ENCODE data around the gene NPVF. TPM values are rescaled to one million over a fixed set of nuclear protein-coding genes. Genes with fewer than 3 reads are reported as not detected.

Gene NPVF
- total RNA-seq, 1 experiment from 2014 or later: not detected

DNA sequence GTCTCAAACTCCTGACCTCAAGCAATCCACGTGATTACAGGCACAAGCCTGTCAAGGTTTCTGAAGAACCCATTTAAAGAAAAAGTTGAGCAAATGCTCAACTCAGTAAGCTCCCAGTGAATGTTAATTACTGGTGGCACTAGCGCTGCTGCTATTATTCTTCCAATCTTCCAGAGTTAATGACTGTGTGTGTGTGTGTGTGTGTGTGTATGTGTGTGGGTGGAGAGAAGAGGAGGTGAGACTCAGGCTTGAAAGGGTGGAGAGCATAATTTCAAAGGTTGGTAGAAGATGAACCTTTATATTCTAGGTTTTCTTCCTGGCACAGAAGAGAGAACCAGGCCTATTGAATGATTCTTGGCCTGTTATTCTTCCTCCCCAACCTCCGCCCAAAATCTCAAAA lies 11.6 kb upstream of the NPVF start:
- TF ChIP-seq, protein P1, sequence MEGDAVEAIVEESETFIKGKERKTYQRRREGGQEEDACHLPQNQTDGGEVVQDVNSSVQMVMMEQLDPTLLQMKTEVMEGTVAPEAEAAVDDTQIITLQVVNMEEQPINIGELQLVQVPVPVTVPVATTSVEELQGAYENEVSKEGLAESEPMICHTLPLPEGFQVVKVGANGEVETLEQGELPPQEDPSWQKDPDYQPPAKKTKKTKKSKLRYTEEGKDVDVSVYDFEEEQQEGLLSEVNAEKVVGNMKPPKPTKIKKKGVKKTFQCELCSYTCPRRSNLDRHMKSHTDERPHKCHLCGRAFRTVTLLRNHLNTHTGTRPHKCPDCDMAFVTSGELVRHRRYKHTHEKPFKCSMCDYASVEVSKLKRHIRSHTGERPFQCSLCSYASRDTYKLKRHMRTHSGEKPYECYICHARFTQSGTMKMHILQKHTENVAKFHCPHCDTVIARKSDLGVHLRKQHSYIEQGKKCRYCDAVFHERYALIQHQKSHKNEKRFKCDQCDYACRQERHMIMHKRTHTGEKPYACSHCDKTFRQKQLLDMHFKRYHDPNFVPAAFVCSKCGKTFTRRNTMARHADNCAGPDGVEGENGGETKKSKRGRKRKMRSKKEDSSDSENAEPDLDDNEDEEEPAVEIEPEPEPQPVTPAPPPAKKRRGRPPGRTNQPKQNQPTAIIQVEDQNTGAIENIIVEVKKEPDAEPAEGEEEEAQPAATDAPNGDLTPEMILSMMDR (conservative IDR thresholded peaks at IDR 0.05): no peak
- peaks cover 12% of the 10 kb centered on the region in 2 experiments for H3K4me1 Mint-ChIP-seq
- Histone ChIP-seq H3K27me3 (ENCODE audit: insufficient read depth, low read length) (peaks cover 2% of the 10 kb centered on the region; the same call in 1 of the 2 replicates), H3K9me3 (ENCODE audit: control insufficient read depth, low read depth, low read length) (no peaks in the 10 kb centered on the region), H3K4me1 (ENCODE audit: insufficient read depth, low read length) (no peaks in the 10 kb centered on the region), H4K91ac (ENCODE audit: insufficient read length, low read depth, low read length) (no peak overlapping the region), H3K4ac (ENCODE audit: low read depth, low read length) (no peak overlapping the region), H3K18ac (ENCODE audit: insufficient read length, low read depth, low read length) (no peak overlapping the region), H4K20me1 (ENCODE audit: control insufficient read depth, insufficient read depth, insufficient read length) (no peaks in the 10 kb centered on the region), H3K79me1 (ENCODE audit: insufficient read depth, low read depth, low read length, poor library complexity, severe bottlenecking) (no peaks in the 10 kb centered on the region), H2AK5ac (ENCODE audit: insufficient read length, low read length) (no peak overlapping the region), H4K5ac (ENCODE audit: insufficient read length, low read depth, low read length) (no peak overlapping the region), H2BK120ac (ENCODE audit: low read depth, low read length, poor library complexity, severe bottlenecking) (no peak overlapping the region), H3K23me2 (ENCODE audit: insufficient read length, low read depth, low read length, poor library complexity, severe bottlenecking) (no peaks in the 10 kb centered on the region), H2BK20ac (ENCODE audit: low read depth, low read length, poor library complexity, severe bottlenecking) (no peak overlapping the region), H3K9ac (ENCODE audit: extremely low read depth, insufficient read length, low read length) (no peak overlapping the region), H3K4me2 (ENCODE audit: insufficient read depth, insufficient read length, low read length) (no peak overlapping the region), H2AFZ (ENCODE audit: low read length) (no peak overlapping the region), H3K56ac (ENCODE audit: insufficient read length, low read depth, low read length) (no peak overlapping the region), H3T11ph (ENCODE audit: low read length) (no peak overlapping the region), H3K27ac (ENCODE audit: insufficient read length, low read depth, low read length) (no peak overlapping the region), H2BK12ac (ENCODE audit: insufficient read length, low read depth, low read length) (no peak overlapping the region), H2BK15ac (ENCODE audit: low read depth, low read length) (no peak overlapping the region), H2BK5ac (ENCODE audit: insufficient read length, low read length) (no peak overlapping the region), H4K8ac (replicated peaks; ENCODE audit: insufficient read length, low read depth, low read length) (no peak overlapping the region), H3K14ac (ENCODE audit: insufficient read depth, low read length) (no peak overlapping the region), H3K23ac (ENCODE audit: insufficient read length, low read depth, low read length) (no peak overlapping the region), H3K79me2 (ENCODE audit: insufficient read depth, low read length) (no peaks in the 10 kb centered on the region)
- no peak overlapping the region for H3K4me3 Mint-ChIP-seq
- H3K27me3 Mint-ChIP-seq (ENCODE audit: low read depth): peaks cover 74% of the 10 kb centered on the region
- no peaks in the 10 kb centered on the region; a peak in 1 of 5 replicates for H3K9me3 Mint-ChIP-seq
- WGBS (ENCODE audit: extremely low coverage, insufficient read length, low lambda C conversion rate): no CpG with 5 or more reads among the region's 3 CpGs
- no peak overlapping the region; a peak in 1 of 7 replicates for H3K27ac Mint-ChIP-seq
- no peak for DNase-seq
- no peaks in the 10 kb centered on the region for H3K36me3 Mint-ChIP-seq (ENCODE audit: insufficient read depth in 1 of 3, low read depth in 3 of 3)
